GM23338 (cell line): ENCODE data around the gene ELAVL4. TPM values are rescaled to one million over a fixed set of nuclear protein-coding genes. Genes with fewer than 3 reads are reported as not detected.

Source experiments
- ATAC-seq: fragments of 200-7000 bp; cut with Tn5 transposase; 3 replicates; pipeline ENCODE4 v1.9.1; 2020
- DNase-seq: peaks from one replicate; pipeline ENCODE4 v3.0.0-alpha.2; 2015; ENCODE audit warnings: low spot score
- H2AFZ ChIP-seq: fragments of 200-600 bp; sonication (generic); 2 replicates; pipeline ENCODE4 v1.8.0; 2016; ENCODE audit warnings: antibody characterized with exemption, mild to moderate bottlenecking, moderate library complexity
- H3F3A ChIP-seq: fragments of 200-600 bp; sonication (generic); replicated peaks from 2 replicates; pipeline ENCODE4 v1.8.0; 2017; ENCODE audit warnings: antibody characterized with exemption, mixed run types, low read depth
- H3K27ac ChIP-seq: fragments of 200-600 bp; sonication (generic); 2 replicates; pipeline ENCODE4 v1.6.1; 2016; ENCODE audit warnings: low read depth
- H3K27me3 ChIP-seq: fragments of 200-600 bp; sonication (generic); 2 replicates; pipeline ENCODE4 v1.8.0; 2016; ENCODE audit warnings: mild to moderate bottlenecking, mixed run types, moderate library complexity; ENCODE audit not compliant: insufficient read depth
- H3K36me3 ChIP-seq: fragments of 200-600 bp; sonication (generic); 2 replicates; pipeline ENCODE4 v1.8.0; 2016; ENCODE audit warnings: mild to moderate bottlenecking; ENCODE audit not compliant: insufficient read depth
- H3K4me1 ChIP-seq: fragments of 200-600 bp; sonication (generic); 2 replicates; pipeline ENCODE4 v1.8.0; 2016; ENCODE audit warnings: mild to moderate bottlenecking, moderate library complexity; ENCODE audit not compliant: insufficient read depth
- H3K4me2 ChIP-seq: fragments of 200-600 bp; sonication (generic); 2 replicates; pipeline ENCODE4 v1.7.1; 2017; ENCODE audit warnings: mixed run types
- H3K4me3 ChIP-seq: fragments of 200-600 bp; sonication (generic); 2 replicates; pipeline ENCODE4 v1.6.1; 2016; ENCODE audit warnings: mixed run types
- H3K79me2 ChIP-seq: fragments of 200-600 bp; sonication (generic); replicated peaks from 2 replicates; pipeline ENCODE4 v1.8.0; 2017; ENCODE audit warnings: mild to moderate bottlenecking; ENCODE audit not compliant: insufficient read depth
- H3K9me2 ChIP-seq: fragments of 200-600 bp; sonication (generic); 2 replicates; pipeline ENCODE4 v1.8.0; 2017; ENCODE audit not compliant: insufficient read depth
- H4K20me1 ChIP-seq: fragments of 200-600 bp; sonication (generic); replicated peaks from 2 replicates; pipeline ENCODE4 v1.8.0; 2017; ENCODE audit warnings: mild to moderate bottlenecking; ENCODE audit not compliant: insufficient read depth
- H3K27ac Mint-ChIP-seq: 2 replicates; pipeline ENCODE4 v1.8.0; 2020; ENCODE audit warnings: inconsistent platforms, mild to moderate bottlenecking, moderate library complexity, mixed read lengths
- H3K27me3 Mint-ChIP-seq: 3 replicates; pipeline ENCODE4 v1.8.0; 2022; ENCODE audit warnings: low read depth, mild to moderate bottlenecking, moderate library complexity, mixed read lengths, inconsistent platforms; ENCODE audit not compliant: insufficient read depth, poor library complexity
- H3K36me3 Mint-ChIP-seq: 3 replicates; pipeline ENCODE4 v1.8.0; 2021; ENCODE audit warnings: low read depth, mild to moderate bottlenecking, inconsistent platforms, moderate library complexity, mixed read lengths
- H3K4me1 Mint-ChIP-seq: 3 replicates; pipeline ENCODE4 v1.8.0; 2020; ENCODE audit warnings: mild to moderate bottlenecking, inconsistent platforms, mixed read lengths
- H3K4me3 Mint-ChIP-seq: 3 replicates; pipeline ENCODE4 v1.8.0; 2021; ENCODE audit warnings: moderate library complexity, mild to moderate bottlenecking, inconsistent platforms, mixed read lengths
- H3K9me3 Mint-ChIP-seq: 3 replicates; pipeline ENCODE4 v1.8.0; 2020; ENCODE audit warnings: moderate library complexity, mild to moderate bottlenecking, inconsistent platforms, mixed read lengths
- EZH2 ChIP-seq: fragments of 200-600 bp; sonication (generic); IDR thresholded peaks from one replicate; pipeline ENCODE4 v1.8.0; 2017; ENCODE audit warnings: antibody characterized with exemption, mild to moderate bottlenecking, low read depth; ENCODE audit not compliant: unreplicated experiment
- EZH2phosphoT487 ChIP-seq: fragments of 200-600 bp; sonication (generic); IDR thresholded peaks from one replicate; pipeline ENCODE4 v1.8.1; 2018; ENCODE audit warnings: antibody characterized with exemption; ENCODE audit not compliant: unreplicated experiment
- POLR2AphosphoS5 ChIP-seq: IDR thresholded peaks from 2 replicates; pipeline ENCODE4 v1.6.1; 2016; ENCODE audit warnings: antibody characterized with exemption, low read depth
- STAT1 ChIP-seq: IDR thresholded peaks from one replicate; pipeline ENCODE4 v1.6.1; 2016; ENCODE audit warnings: antibody characterized with exemption; ENCODE audit not compliant: unreplicated experiment
- ZNF114 ChIP-seq: fragments of 250-450 bp; sonication (Bioruptor Pico); IDR thresholded peaks from 2 replicates; pipeline ENCODE4 v1.5.0; 2020; ENCODE audit warnings: mild to moderate bottlenecking, moderate library complexity
- ZNF331 ChIP-seq: fragments of 250-450 bp; sonication (Bioruptor Pico); IDR thresholded peaks from 2 replicates; pipeline ENCODE4 v1.5.0; 2020; ENCODE audit warnings: low read depth, mild to moderate bottlenecking, moderate library complexity
- polyA plus RNA-seq: library from polyadenylated mRNA; unstranded; fragments of >200 nt; fragmentation: Nextera tagmentation; extraction: Ambion mirVana; gene quantifications from 2 replicates; pipeline ENCODE4 v1.2.1, GENCODE V29; 2016
- total RNA-seq: library from RNA; depleted of rRNA; stranded (reverse); fragments of >200 nt; shearing (Covaris generic); gene quantifications from 2 replicates; pipeline ENCODE4 v1.2.3, GENCODE V29; 2014
- TF ChIP-seq, protein P1 (sequence below): fragments of 250-450 bp; sonication (Bioruptor Pico); IDR thresholded peaks from 2 replicates; pipeline ENCODE4 v1.5.0; 2020; ENCODE audit warnings: mild to moderate bottlenecking, moderate library complexity
- TF ChIP-seq, protein P2 (sequence below): IDR thresholded peaks from one replicate; pipeline ENCODE4 v1.6.1; 2018; ENCODE audit warnings: antibody characterized with exemption; ENCODE audit not compliant: unreplicated experiment
- TF ChIP-seq, protein P3 (sequence below), 2 experiments: fragments of 200-600 bp in 1 of 2; sonication (generic) in 1 of 2; conservative IDR thresholded peaks; 2 replicates each; pipeline versions ENCODE4 v1.5.1 to v1.6.1; 2016 to 2017; ENCODE audit warnings: antibody characterized with exemption in 2 of 2, low read depth in 2 of 2, mild to moderate bottlenecking in 2 of 2, moderate library complexity in 1 of 2

The ELAVL4 gene
- total and polyA plus RNA-seq, 2 experiments from 2014 or later = 1.4 to 1.9 TPM

DNA sequence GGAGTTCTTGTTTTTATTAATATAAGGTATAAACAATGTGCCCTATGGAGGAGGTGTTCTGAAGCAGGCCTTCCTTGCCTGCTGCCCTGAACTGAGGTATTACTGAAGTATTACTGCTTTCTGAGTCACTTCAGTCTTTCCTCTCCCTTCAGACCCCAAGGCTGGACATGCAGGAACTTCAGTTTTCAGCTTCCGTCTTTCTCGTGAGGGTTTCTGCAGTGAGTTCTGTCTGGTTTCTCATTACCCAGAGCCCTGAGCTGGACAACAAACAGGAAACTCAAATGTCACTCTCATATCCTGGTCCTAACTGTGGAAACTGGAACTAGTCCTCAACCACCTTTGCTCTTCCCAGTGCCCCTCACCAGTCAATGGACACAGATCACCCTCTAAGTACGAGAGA lies 46.8 kb downstream of the ELAVL4 start:
- no peaks in the 10 kb centered on the region for H3K9me2 ChIP-seq
- H4K20me1 ChIP-seq = no peaks in the 10 kb centered on the region
- TF ChIP-seq ZNF114 (CRISPR knock-in tag) (no peak), STAT1 (no peak), EZH2phosphoT487 (no peak), ZNF331 (CRISPR knock-in tag) (no peak), POLR2AphosphoS5 (no peak), EZH2 (no peak)
- TF ChIP-seq, protein P1, sequence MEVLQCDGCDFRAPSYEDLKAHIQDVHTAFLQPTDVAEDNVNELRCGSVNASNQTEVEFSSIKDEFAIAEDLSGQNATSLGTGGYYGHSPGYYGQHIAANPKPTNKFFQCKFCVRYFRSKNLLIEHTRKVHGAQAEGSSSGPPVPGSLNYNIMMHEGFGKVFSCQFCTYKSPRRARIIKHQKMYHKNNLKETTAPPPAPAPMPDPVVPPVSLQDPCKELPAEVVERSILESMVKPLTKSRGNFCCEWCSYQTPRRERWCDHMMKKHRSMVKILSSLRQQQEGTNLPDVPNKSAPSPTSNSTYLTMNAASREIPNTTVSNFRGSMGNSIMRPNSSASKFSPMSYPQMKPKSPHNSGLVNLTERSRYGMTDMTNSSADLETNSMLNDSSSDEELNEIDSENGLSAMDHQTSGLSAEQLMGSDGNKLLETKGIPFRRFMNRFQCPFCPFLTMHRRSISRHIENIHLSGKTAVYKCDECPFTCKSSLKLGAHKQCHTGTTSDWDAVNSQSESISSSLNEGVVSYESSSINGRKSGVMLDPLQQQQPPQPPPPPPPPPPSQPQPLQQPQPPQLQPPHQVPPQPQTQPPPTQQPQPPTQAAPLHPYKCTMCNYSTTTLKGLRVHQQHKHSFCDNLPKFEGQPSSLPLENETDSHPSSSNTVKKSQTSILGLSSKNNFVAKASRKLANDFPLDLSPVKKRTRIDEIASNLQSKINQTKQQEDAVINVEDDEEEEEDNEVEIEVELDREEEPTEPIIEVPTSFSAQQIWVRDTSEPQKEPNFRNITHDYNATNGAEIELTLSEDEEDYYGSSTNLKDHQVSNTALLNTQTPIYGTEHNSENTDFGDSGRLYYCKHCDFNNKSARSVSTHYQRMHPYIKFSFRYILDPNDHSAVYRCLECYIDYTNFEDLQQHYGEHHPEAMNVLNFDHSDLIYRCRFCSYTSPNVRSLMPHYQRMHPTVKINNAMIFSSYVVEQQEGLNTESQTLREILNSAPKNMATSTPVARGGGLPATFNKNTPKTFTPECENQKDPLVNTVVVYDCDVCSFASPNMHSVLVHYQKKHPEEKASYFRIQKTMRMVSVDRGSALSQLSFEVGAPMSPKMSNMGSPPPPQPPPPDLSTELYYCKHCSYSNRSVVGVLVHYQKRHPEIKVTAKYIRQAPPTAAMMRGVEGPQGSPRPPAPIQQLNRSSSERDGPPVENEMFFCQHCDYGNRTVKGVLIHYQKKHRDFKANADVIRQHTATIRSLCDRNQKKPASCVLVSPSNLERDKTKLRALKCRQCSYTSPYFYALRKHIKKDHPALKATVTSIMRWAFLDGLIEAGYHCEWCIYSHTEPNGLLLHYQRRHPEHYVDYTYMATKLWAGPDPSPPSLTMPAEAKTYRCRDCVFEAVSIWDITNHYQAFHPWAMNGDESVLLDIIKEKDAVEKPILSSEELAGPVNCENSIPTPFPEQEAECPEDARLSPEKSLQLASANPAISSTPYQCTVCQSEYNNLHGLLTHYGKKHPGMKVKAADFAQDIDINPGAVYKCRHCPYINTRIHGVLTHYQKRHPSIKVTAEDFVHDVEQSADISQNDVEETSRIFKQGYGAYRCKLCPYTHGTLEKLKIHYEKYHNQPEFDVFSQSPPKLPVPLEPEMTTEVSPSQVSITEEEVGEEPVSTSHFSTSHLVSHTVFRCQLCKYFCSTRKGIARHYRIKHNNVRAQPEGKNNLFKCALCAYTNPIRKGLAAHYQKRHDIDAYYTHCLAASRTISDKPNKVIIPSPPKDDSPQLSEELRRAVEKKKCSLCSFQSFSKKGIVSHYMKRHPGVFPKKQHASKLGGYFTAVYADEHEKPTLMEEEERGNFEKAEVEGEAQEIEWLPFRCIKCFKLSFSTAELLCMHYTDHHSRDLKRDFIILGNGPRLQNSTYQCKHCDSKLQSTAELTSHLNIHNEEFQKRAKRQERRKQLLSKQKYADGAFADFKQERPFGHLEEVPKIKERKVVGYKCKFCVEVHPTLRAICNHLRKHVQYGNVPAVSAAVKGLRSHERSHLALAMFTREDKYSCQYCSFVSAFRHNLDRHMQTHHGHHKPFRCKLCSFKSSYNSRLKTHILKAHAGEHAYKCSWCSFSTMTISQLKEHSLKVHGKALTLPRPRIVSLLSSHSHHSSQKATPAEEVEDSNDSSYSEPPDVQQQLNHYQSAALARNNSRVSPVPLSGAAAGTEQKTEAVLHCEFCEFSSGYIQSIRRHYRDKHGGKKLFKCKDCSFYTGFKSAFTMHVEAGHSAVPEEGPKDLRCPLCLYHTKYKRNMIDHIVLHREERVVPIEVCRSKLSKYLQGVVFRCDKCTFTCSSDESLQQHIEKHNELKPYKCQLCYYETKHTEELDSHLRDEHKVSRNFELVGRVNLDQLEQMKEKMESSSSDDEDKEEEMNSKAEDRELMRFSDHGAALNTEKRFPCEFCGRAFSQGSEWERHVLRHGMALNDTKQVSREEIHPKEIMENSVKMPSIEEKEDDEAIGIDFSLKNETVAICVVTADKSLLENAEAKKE = no peak
- TF ChIP-seq, protein P2, sequence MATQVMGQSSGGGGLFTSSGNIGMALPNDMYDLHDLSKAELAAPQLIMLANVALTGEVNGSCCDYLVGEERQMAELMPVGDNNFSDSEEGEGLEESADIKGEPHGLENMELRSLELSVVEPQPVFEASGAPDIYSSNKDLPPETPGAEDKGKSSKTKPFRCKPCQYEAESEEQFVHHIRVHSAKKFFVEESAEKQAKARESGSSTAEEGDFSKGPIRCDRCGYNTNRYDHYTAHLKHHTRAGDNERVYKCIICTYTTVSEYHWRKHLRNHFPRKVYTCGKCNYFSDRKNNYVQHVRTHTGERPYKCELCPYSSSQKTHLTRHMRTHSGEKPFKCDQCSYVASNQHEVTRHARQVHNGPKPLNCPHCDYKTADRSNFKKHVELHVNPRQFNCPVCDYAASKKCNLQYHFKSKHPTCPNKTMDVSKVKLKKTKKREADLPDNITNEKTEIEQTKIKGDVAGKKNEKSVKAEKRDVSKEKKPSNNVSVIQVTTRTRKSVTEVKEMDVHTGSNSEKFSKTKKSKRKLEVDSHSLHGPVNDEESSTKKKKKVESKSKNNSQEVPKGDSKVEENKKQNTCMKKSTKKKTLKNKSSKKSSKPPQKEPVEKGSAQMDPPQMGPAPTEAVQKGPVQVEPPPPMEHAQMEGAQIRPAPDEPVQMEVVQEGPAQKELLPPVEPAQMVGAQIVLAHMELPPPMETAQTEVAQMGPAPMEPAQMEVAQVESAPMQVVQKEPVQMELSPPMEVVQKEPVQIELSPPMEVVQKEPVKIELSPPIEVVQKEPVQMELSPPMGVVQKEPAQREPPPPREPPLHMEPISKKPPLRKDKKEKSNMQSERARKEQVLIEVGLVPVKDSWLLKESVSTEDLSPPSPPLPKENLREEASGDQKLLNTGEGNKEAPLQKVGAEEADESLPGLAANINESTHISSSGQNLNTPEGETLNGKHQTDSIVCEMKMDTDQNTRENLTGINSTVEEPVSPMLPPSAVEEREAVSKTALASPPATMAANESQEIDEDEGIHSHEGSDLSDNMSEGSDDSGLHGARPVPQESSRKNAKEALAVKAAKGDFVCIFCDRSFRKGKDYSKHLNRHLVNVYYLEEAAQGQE = no peak
- TF ChIP-seq, protein P3, sequence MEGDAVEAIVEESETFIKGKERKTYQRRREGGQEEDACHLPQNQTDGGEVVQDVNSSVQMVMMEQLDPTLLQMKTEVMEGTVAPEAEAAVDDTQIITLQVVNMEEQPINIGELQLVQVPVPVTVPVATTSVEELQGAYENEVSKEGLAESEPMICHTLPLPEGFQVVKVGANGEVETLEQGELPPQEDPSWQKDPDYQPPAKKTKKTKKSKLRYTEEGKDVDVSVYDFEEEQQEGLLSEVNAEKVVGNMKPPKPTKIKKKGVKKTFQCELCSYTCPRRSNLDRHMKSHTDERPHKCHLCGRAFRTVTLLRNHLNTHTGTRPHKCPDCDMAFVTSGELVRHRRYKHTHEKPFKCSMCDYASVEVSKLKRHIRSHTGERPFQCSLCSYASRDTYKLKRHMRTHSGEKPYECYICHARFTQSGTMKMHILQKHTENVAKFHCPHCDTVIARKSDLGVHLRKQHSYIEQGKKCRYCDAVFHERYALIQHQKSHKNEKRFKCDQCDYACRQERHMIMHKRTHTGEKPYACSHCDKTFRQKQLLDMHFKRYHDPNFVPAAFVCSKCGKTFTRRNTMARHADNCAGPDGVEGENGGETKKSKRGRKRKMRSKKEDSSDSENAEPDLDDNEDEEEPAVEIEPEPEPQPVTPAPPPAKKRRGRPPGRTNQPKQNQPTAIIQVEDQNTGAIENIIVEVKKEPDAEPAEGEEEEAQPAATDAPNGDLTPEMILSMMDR (conservative IDR thresholded peaks at IDR 0.05; ENCODE audit: low read depth in 2 of 2) = no peak
- H3K27me3 Mint-ChIP-seq = no peaks in the 10 kb centered on the region
- no peaks in the 10 kb centered on the region for H3K36me3 Mint-ChIP-seq
- no peak overlapping the region for H3K4me2 ChIP-seq
- no peak for ATAC-seq
- no peaks in the 10 kb centered on the region for H3K9me3 Mint-ChIP-seq
- no peak overlapping the region for H3K27ac Mint-ChIP-seq
- H3K79me2 ChIP-seq = no peaks in the 10 kb centered on the region
- no peak for DNase-seq
- H3K4me3 Mint-ChIP-seq = no peak overlapping the region
- H3K27ac ChIP-seq = no peak overlapping the region
- H3K27me3 ChIP-seq = no peaks in the 10 kb centered on the region
- no peaks in the 10 kb centered on the region for H3F3A ChIP-seq
- no peak overlapping the region for H3K4me3 ChIP-seq
- peaks cover 23% of the 10 kb centered on the region; the same call in 2 of the 3 replicates for H3K4me1 Mint-ChIP-seq
- H2AFZ ChIP-seq = no peak overlapping the region
- H3K4me1 ChIP-seq = peaks cover 30% of the 10 kb centered on the region
- no peaks in the 10 kb centered on the region for H3K36me3 ChIP-seq
